Erythroblast (primary cell): ENCODE results near the gene MARCHF6.

Experiments
- DNase-seq, 2 experiments: peaks; one replicate each; lab custom pipeline; 2025; lab: John Stamatoyannopoulos, UW
- GATA1 ChIP-seq: IDR thresholded peaks from 2 replicates; pipeline ENCODE4 v1.6.1; 2011; ENCODE audit warnings: low read depth, mild to moderate bottlenecking, control low read depth, low read length, moderate library complexity
- POLR2A ChIP-seq: IDR thresholded peaks from 2 replicates; pipeline ENCODE4 v1.6.1; 2011; ENCODE audit warnings: mild to moderate bottlenecking, low read length

The MARCHF6 gene

DNA sequence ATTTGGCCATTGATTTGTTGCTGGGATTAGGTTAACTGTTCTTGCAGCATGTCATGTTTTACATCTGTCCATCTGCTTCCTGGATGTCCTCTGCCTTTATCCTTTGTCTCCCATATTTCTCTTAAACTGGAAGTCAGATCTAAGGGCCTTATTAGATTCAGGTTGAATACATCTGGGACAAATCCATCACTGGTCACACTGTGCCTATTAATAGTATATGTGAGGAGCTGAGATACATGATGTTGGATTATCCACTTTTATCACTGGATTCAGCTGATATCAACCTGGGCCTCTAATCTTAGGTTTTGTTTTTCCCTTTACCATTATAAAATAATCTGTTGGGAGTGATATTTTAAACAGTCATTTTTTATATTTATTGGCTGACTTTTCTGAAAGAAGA lies 46.3 kb downstream of the MARCHF6 start:
- no peak for TF ChIP-seq GATA1
- no peak for TF ChIP-seq POLR2A
- DNase-seq: no peak

GRCh38 chr5:10400411-10400810 lies 46.9 kb downstream of the MARCHF6 start:
- no peak for TF ChIP-seq POLR2A
- TF ChIP-seq GATA1: no peak
- DNase-seq: no peak

DNA sequence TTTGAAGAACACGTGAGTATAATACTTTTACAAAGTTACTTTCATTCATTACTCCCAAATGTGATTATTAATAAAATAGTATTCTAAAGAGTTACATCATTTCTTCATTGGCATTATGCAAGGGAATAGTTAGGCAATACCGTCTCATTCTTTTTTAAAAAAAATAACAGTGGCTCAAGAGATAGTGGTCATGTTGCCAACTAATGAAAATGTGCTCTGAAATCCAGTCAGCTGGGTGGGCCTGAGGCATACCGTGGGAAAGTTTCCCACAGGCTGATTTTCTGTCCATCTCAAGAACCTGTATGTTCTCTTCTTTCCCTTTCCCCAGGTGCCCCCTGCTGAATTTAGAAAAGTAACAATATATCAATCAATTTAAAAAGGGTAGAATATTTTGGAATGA lies 47.3 kb downstream of the MARCHF6 start:
- no peak for DNase-seq
- TF ChIP-seq POLR2A (no peak), GATA1 (no peak)

- TF ChIP-seq GATA1: no peak
- TF ChIP-seq POLR2A: no peak
- no peak for DNase-seq
Observed at GRCh38 chr5:10401498-10401897, 48.0 kb downstream of the MARCHF6 start.
